Subcutaneous preadipocyte (primary cell): Measurements from ENCODE around the gene RASGRP1. TPM values are rescaled to one million over a fixed set of nuclear protein-coding genes. Genes with fewer than 3 reads are reported as not detected.

Source experiments
- total RNA-seq: library from RNA; depleted of rRNA; stranded (reverse); fragments of >200 nt; gene quantifications from 2 replicates; pipeline ENCODE4 v1.2.3, GENCODE V29; 2012

Gene RASGRP1
- total RNA-seq: not detected in 2 replicates

DNA sequence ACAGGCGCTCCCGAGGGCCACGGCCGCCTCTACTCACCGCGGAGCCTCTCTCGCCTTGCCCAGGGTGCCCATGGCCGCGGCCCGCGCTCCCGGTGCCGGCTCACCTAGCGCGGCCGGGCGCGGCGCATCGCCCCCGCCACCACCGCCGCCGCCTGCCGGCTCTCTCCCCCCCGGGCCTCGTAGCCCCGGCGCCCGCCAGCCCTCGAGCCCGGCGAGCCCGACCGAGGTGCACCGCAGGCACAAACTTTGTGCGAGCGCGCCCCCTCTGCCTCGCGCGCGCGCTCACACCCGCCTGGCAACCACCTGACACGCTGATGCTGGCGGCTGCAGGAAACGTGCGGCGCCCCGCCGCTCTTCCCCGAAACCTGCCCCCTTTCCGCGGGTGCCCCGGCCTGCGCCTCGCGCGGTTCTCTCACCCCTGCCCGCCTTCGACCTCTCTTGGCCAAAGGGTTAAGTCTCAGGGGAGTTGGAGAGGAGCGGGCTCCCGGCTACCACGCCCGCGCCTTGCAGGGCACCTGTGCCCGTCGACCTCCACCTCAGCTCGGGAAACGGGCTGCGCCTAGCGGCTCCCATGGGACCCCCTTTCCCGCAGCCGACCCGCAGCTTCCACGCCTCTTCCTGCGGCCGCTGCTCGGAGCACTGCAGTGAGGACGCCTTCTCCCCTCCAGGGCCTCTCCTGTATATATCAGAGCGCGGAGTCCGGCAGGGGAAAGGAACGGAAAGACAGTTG lies at the start of gene RASGRP1:
RASGRP1 (minus strand) TSS at position 258 of the 730 bp plus-strand sequence; CDS start at position 72, 186 bp downstream.

DNA sequence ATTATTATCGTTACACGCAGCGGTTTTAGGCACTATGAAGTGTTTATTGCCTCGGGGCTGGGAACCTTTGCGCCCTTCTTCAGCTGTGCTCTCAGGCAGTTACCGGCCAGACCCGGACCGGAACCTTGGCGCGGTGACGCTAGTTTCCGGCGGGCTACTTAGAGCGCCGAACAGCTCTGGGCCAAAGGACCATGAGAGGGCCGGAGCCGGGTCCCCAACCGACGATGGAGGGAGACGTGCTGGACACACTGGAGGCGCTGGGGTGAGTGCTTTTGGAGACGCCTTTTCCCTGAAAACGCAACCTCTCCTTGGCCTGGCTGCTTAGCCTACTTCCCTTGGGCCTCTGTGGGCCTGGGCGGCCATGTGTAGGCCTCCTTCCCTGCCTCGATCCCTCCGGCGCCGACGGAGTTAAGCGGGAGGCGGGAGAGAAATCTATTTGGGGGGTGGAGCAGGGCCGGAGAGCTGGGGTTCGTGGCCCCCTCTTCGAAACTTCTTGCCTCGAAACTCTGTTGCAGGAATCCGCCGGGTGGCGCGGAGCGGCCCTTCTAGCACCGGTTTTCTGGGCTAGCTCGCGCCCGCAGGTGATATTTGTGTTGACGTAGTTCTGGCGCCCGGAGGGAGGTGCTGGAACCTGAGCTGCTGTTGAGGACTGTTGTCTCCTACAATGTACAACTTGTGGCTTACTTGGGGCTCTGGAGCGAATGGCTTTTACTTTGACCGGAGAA lies 110.5 kb downstream of the RASGRP1 start, which contains the start of gene FAM98B:
FAM98B (plus strand) TSS at position 157 of the 725 bp plus-strand sequence; CDS start at position 192, 35 bp downstream.

Other genes with a start within 250 kb of the RASGRP1 start
- gene FAM98B, start 110.7 kb downstream of the RASGRP1 start, total RNA-seq: 4.8 and 8.0 TPM in 2 replicates